Mesenchymal stem cell (in vitro differentiated cells and primary cell): Measurements from ENCODE around the gene MAN1C1.

Experiments
- DNase-seq: peaks from one replicate; pipeline ENCODE4 v3.0.0-alpha.2; 2013
- H2AFZ ChIP-seq: one replicate; pipeline ENCODE4 v1.6.1; 2013; ENCODE audit warnings: low read depth, mild to moderate bottlenecking, control low read depth, inconsistent platforms, low read length, moderate library complexity
- H2AK5ac ChIP-seq: 2 replicates; pipeline ENCODE4 v1.6.1; 2013; ENCODE audit warnings: low read length, moderate library complexity, mild to moderate bottlenecking, inconsistent platforms; ENCODE audit not compliant: severe bottlenecking
- H2BK120ac ChIP-seq: one replicate; pipeline ENCODE4 v1.6.1; 2013; ENCODE audit warnings: low read depth, mild to moderate bottlenecking, inconsistent platforms, low read length, moderate library complexity
- H2BK12ac ChIP-seq, 2 experiments: one replicate each; pipeline ENCODE4 v1.6.1; 2013; ENCODE audit warnings: inconsistent platforms in 2 of 2, low read length in 2 of 2, mild to moderate bottlenecking in 2 of 2, moderate library complexity in 2 of 2, control low read depth in 1 of 2
- H2BK15ac ChIP-seq: one replicate; pipeline ENCODE4 v1.6.1; 2013; ENCODE audit warnings: mild to moderate bottlenecking, low read depth, inconsistent platforms; ENCODE audit not compliant: poor library complexity, severe bottlenecking
- H2BK5ac ChIP-seq: 2 replicates; pipeline ENCODE4 v1.6.1; 2013; ENCODE audit warnings: low read depth, mild to moderate bottlenecking, low read length, control low read depth, inconsistent platforms; ENCODE audit not compliant: poor library complexity, severe bottlenecking
- H3K14ac ChIP-seq, 2 experiments: one replicate each; pipeline ENCODE4 v1.6.1; 2013; ENCODE audit warnings: inconsistent platforms in 2 of 2, low read length in 2 of 2, control low read depth in 1 of 2, mild to moderate bottlenecking in 1 of 2, moderate library complexity in 1 of 2
- H3K18ac ChIP-seq, 2 experiments: one replicate each; pipeline ENCODE4 v1.6.1; 2013; ENCODE audit warnings: inconsistent platforms in 2 of 2, low read length in 2 of 2, control low read depth in 1 of 2, low read depth in 1 of 2, mild to moderate bottlenecking in 1 of 2
- H3K23ac ChIP-seq, 2 experiments: one replicate each; pipeline ENCODE4 v1.6.1; 2013; ENCODE audit warnings: inconsistent platforms in 2 of 2, low read length in 2 of 2, mild to moderate bottlenecking in 2 of 2, moderate library complexity in 2 of 2, control low read depth in 1 of 2
- H3K27ac ChIP-seq: 2 replicates; pipeline ENCODE4 v1.5.1; 2013; ENCODE audit warnings: mild to moderate bottlenecking, moderate library complexity, low read length, control low read depth, inconsistent platforms; ENCODE audit not compliant: poor library complexity, severe bottlenecking
- H3K27me3 ChIP-seq, 2 experiments: 2 replicates each; pipeline versions ENCODE4 v1.6.1 to v1.7.0; 2013; ENCODE audit warnings: low read length in 2 of 2, mild to moderate bottlenecking in 2 of 2, moderate library complexity in 2 of 2, control low read depth in 1 of 2, inconsistent platforms in 1 of 2; ENCODE audit not compliant: control insufficient read depth in 1 of 2, insufficient read depth in 1 of 2
- H3K36me3 ChIP-seq, 2 experiments: 2 replicates each; pipeline versions ENCODE4 v1.6.1 to v1.7.0; 2013; ENCODE audit warnings: low read length in 2 of 2, control low read depth in 1 of 2, inconsistent platforms in 1 of 2, low read depth in 1 of 2, mild to moderate bottlenecking in 1 of 2; ENCODE audit not compliant: insufficient read depth in 2 of 2, control insufficient read depth in 1 of 2
- H3K4ac ChIP-seq, 2 experiments: one replicate each; pipeline ENCODE4 v1.6.1; 2013; ENCODE audit warnings: inconsistent platforms in 2 of 2, low read length in 2 of 2, mild to moderate bottlenecking in 2 of 2, moderate library complexity in 2 of 2, control low read depth in 1 of 2, low read depth in 1 of 2
- H3K4me1 ChIP-seq: 2 replicates; pipeline ENCODE4 v1.6.1; 2013; ENCODE audit warnings: low read depth, low read length, control low read depth; ENCODE audit not compliant: control insufficient read depth, insufficient read depth
- H3K4me2 ChIP-seq: 2 replicates; pipeline ENCODE4 v1.6.1; 2013; ENCODE audit warnings: low read length, mild to moderate bottlenecking, inconsistent platforms; ENCODE audit not compliant: poor library complexity, severe bottlenecking
- H3K4me3 ChIP-seq, 2 experiments: 2 replicates each; pipeline versions ENCODE4 v1.5.1 to v1.7.0; 2013; ENCODE audit warnings: low read length in 2 of 2, mild to moderate bottlenecking in 2 of 2, control low read depth in 1 of 2, low read depth in 1 of 2; ENCODE audit not compliant: insufficient read depth in 1 of 2
- H3K79me1 ChIP-seq: replicated peaks from 2 replicates; pipeline ENCODE4 v1.6.1; 2013; ENCODE audit warnings: mild to moderate bottlenecking, control low read depth, low read length, inconsistent platforms; ENCODE audit not compliant: poor library complexity, severe bottlenecking
- H3K9ac ChIP-seq: 2 replicates; pipeline ENCODE4 v1.7.0; 2013; ENCODE audit warnings: mild to moderate bottlenecking, low read length, moderate library complexity
- H3K9me3 ChIP-seq: 2 replicates; pipeline ENCODE4 v1.7.0; 2013; ENCODE audit warnings: mild to moderate bottlenecking, low read length; ENCODE audit not compliant: control insufficient read depth
- H4K8ac ChIP-seq: one replicate; pipeline ENCODE4 v1.6.1; 2013; ENCODE audit warnings: inconsistent platforms, mild to moderate bottlenecking, low read length, moderate library complexity
- H4K91ac ChIP-seq: one replicate; pipeline ENCODE4 v1.6.1; 2013; ENCODE audit warnings: mild to moderate bottlenecking, low read length, inconsistent platforms
- WGBS: methylation state at CpG from one replicate; pipeline ENCODE4 v1.1.7; 2013; ENCODE audit warnings: mixed read lengths; 5-methylcytosine and 5-hydroxymethylcytosine counted together

The MAN1C1 gene

DNA sequence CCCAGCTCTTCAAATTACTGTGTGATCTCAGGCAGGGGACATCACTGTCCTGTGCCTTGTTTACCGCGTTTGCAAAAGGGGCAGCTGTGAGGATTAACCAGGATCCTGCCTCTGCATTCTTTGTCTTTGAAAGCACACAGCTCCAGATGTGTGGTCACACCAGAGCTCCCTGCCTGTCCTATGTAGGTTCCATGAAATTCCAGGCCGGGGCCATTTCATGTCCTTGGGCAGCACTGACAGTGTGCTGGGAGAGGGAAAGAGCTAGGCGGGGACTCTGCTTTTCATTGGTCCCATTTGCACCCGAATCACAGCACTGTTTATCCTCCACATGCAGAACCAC is 141.2 kb downstream of the MAN1C1 start:
- Histone ChIP-seq H4K91ac (no peak overlapping the region), H3K27me3 (peaks cover 0 to 63% of the 10 kb centered on the region in 2 experiments), H3K79me1 (no peaks in the 10 kb centered on the region), H3K9me3 (no peaks in the 10 kb centered on the region), H2AFZ (no peak overlapping the region), H3K9ac (no peak overlapping the region), H4K8ac (no peak overlapping the region), H3K23ac (no peak overlapping the region), H3K4me2 (no peak overlapping the region), H3K14ac (no peak overlapping the region), H2BK5ac (no peak overlapping the region), H3K4ac (no peak overlapping the region), H2AK5ac (no peak overlapping the region), H3K4me3 (no peak overlapping the region), H3K27ac (no peak overlapping the region), H3K36me3 (peaks cover 0 to 77% of the 10 kb centered on the region in 2 experiments), H3K18ac (no peak overlapping the region), H3K4me1 (no peaks in the 10 kb centered on the region), H2BK15ac (no peak overlapping the region), H2BK120ac (no peak overlapping the region), H2BK12ac (no peak overlapping the region)
- 72% methylated on average over 4 of the region's 5 CpGs for WGBS
- DNase-seq = no peak

DNA sequence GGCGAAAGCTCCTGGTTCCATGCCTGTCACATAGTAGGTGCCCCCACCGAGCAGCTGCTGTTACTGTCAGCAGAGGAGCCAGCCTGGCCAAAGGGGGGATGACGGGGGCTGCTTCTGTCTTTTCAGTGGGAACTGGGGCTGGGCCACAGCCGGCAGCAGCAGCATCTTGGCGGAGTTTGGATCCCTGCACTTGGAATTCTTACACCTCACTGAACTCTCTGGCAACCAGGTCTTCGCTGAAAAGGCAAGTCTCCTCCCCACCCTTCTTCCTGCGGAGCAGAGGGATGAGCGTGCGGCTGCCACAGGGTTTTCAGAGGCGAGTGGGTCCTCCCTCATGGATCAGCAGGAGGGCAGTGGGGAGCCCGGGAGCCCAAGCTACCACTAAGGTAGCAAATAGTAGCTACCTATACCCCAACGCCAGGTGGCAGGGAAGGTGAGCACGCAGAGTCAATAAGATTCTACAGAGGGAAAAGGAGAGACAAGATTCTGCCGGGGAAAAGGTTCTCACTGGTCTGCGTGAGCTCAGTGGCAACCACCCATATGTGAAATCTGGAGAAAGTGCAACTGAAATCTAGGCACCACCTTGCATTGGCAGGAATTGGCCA is 142.0 kb downstream of the MAN1C1 start:
- no peak overlapping the region for H4K91ac ChIP-seq
- no peak overlapping the region for H2BK120ac ChIP-seq
- no peak overlapping the region for H3K18ac ChIP-seq
- no peak overlapping the region for H3K4me3 ChIP-seq
- H2BK15ac ChIP-seq = no peak overlapping the region
- no peak overlapping the region for H2BK5ac ChIP-seq
- H4K8ac ChIP-seq = no peak overlapping the region
- H3K9ac ChIP-seq = no peak overlapping the region
- peaks cover 0 to 59% of the 10 kb centered on the region in 2 experiments for H3K27me3 ChIP-seq
- no peaks in the 10 kb centered on the region for H3K9me3 ChIP-seq
- no peak overlapping the region for H3K4ac ChIP-seq
- H3K27ac ChIP-seq = no peak overlapping the region
- DNase-seq = no peak
- H3K79me1 ChIP-seq = no peaks in the 10 kb centered on the region
- H2AFZ ChIP-seq = no peak overlapping the region
- no peak overlapping the region for H2AK5ac ChIP-seq
- H3K36me3 ChIP-seq = peaks cover 0 to 72% of the 10 kb centered on the region in 2 experiments
- no peak overlapping the region for H2BK12ac ChIP-seq
- no peak overlapping the region for H3K23ac ChIP-seq
- no peak overlapping the region for H3K4me2 ChIP-seq
- no peak overlapping the region for H3K14ac ChIP-seq
- 82% methylated on average over 15 of the region's 15 CpGs for WGBS
- no peaks in the 10 kb centered on the region for H3K4me1 ChIP-seq

DNA sequence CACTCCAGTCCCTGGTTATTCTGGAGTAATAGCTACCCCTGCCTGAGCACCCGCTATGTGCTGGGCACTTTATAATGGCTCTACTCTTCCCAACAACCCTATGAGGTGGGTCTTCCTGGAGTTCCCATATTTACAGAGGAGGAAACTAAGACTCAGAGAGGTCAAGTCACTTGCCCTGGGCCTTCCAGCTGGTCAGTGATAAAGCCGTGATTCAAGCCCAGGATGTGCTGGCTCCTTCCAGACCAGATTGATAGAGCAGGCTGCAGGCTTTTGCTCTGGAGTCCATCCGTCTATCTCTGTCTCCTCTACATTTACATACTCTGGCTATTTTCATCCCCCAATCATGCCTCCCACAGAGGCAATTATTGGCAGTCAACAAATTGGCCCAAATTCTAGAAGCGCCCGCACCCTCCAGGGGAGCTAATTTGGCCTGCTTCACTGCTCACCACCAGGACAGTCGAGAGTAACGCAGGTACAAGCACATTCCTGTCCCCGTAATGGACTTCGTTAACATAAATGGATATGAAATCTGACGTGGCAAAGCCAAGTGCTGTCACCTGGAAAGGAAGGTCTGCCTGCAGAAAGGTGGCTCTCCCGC is 143.6 kb downstream of the MAN1C1 start:
- no peaks in the 10 kb centered on the region for H3K9me3 ChIP-seq
- H3K4me2 ChIP-seq = no peak overlapping the region
- H2BK15ac ChIP-seq = no peak overlapping the region
- H2AFZ ChIP-seq = no peak overlapping the region
- peaks cover 0 to 44% of the 10 kb centered on the region in 2 experiments for H3K27me3 ChIP-seq
- H3K36me3 ChIP-seq = peaks cover 0 to 66% of the 10 kb centered on the region in 2 experiments
- H3K18ac ChIP-seq = no peak overlapping the region
- H4K91ac ChIP-seq = no peak overlapping the region
- no peak overlapping the region for H3K23ac ChIP-seq
- H3K4me3 ChIP-seq = no peak overlapping the region
- H4K8ac ChIP-seq = no peak overlapping the region
- H3K14ac ChIP-seq = no peak overlapping the region
- H2BK120ac ChIP-seq = no peak overlapping the region
- no peak for DNase-seq
- H2BK5ac ChIP-seq = no peak overlapping the region
- no peak overlapping the region for H2AK5ac ChIP-seq
- no peaks in the 10 kb centered on the region for H3K4me1 ChIP-seq
- H3K79me1 ChIP-seq = no peaks in the 10 kb centered on the region
- no peak overlapping the region for H3K9ac ChIP-seq
- no peak overlapping the region for H2BK12ac ChIP-seq
- no peak overlapping the region for H3K4ac ChIP-seq
- no peak overlapping the region for H3K27ac ChIP-seq
- 85% methylated on average over 11 of the region's 11 CpGs for WGBS

GRCh38 chr1:25760871-25761270 is 144.3 kb downstream of the MAN1C1 start:
- no peak overlapping the region for H2BK12ac ChIP-seq
- no peak overlapping the region for H2BK120ac ChIP-seq
- no peaks in the 10 kb centered on the region for H3K4me1 ChIP-seq
- H3K9me3 ChIP-seq = no peaks in the 10 kb centered on the region
- no peak overlapping the region for H3K4ac ChIP-seq
- no peaks in the 10 kb centered on the region for H3K79me1 ChIP-seq
- H3K4me2 ChIP-seq = no peak overlapping the region
- H3K18ac ChIP-seq = no peak overlapping the region
- H3K14ac ChIP-seq = no peak overlapping the region
- no peak overlapping the region for H2AK5ac ChIP-seq
- no peak overlapping the region for H3K27ac ChIP-seq
- H2BK5ac ChIP-seq = no peak overlapping the region
- no peak overlapping the region for H3K23ac ChIP-seq
- WGBS = 75% methylated on average over 4 of the region's 5 CpGs
- no peak overlapping the region for H2AFZ ChIP-seq
- H4K8ac ChIP-seq = no peak overlapping the region
- no peak for DNase-seq
- peaks cover 0 to 39% of the 10 kb centered on the region in 2 experiments for H3K27me3 ChIP-seq
- no peak overlapping the region for H3K9ac ChIP-seq
- no peak overlapping the region for H2BK15ac ChIP-seq
- peaks cover 0 to 64% of the 10 kb centered on the region in 2 experiments for H3K36me3 ChIP-seq
- no peak overlapping the region for H3K4me3 ChIP-seq
- no peak overlapping the region for H4K91ac ChIP-seq
